GM18951 (cell line): ENCODE measurements around the gene NR6A1.

Source experiments
- POLR2A ChIP-seq: IDR thresholded peaks from 4 replicates; pipeline ENCODE4 v1.6.1; 2011; ENCODE audit warnings: mild to moderate bottlenecking; ENCODE audit not compliant: insufficient read length, insufficient read depth; ENCODE audit errors: extremely low read depth
- in situ Hi-C: fragments of 300-500 bp; cut with MboI; formaldehyde crosslinking; loops from one replicate; pipeline ENCODE4 v1.12.0; 2022; ENCODE audit warnings: low sequenced_read_pairs, mixed read lengths, inconsistent platforms; ENCODE audit not compliant: unreplicated experiment

The NR6A1 gene

GRCh38 chr9:124471761-124472160 lies 299.4 kb downstream of the NR6A1 start:
- TF ChIP-seq POLR2A = no peak
- in situ Hi-C loops = no loop called here

- in situ Hi-C loops = no loop called here
- TF ChIP-seq POLR2A = no peak
Measured at GRCh38 chr9:124470726-124471125, 300.4 kb downstream of the NR6A1 start.

- TF ChIP-seq POLR2A = no peak
- in situ Hi-C loops = no loop called here
Measured at GRCh38 chr9:124470306-124470705, 300.8 kb downstream of the NR6A1 start.

- in situ Hi-C loops = no loop called here
- no peak for TF ChIP-seq POLR2A
Measured at GRCh38 chr9:124469011-124469832, 301.9 kb downstream of the NR6A1 start.

GRCh38 chr9:124468061-124468740 lies 302.9 kb downstream of the NR6A1 start:
- TF ChIP-seq POLR2A = no peak
- in situ Hi-C loops = no loop called here

DNA sequence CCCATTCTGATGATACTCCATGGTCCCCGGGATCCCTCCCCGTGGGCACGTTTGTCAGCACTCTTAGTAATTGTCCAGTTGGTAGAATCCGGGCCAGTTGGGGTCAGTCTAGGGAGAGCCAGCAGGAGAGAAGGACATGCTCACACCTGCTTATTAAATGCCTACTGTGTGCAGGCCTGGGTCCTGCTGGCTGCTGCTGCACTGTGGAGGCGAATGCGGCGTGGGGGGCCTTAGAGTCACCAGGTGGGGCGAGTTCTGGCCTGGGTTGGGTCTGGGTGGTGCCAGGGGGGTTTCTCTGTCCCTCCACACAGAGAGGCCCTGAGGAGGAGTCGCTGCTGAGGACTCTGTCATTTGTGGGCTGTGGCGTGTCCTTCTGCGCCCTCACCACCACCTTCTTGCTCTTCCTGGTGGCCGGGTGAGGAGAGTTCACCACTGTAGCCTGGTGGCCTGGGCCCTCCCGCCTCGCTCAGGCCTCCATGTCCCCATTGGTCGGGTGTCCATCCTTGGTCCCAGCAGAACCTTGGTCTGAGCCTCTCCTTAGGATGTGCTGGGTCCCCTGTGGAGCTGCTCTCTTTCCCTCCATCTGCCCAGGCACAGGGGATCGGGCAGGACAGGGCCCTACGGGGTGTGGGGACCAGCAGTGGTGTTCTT lies 303.6 kb downstream of the NR6A1 start:
- TF ChIP-seq POLR2A = no peak
- in situ Hi-C loops = no loop called here
